GM13977 (cell line): Measurements from ENCODE around the gene TMEM132E.

Experiments
- DNase-seq: peaks from one replicate; pipeline ENCODE4 v3.0.0; 2012; ENCODE audit warnings: low spot score
- CTCF ChIP-seq: IDR thresholded peaks from 2 replicates; pipeline ENCODE4 v1.5.1; 2012; ENCODE audit warnings: mild to moderate bottlenecking, control low read depth; ENCODE audit not compliant: insufficient read depth; ENCODE audit errors: extremely low read depth, missing control alignments
- in situ Hi-C: fragments of 300-500 bp; cut with MboI; formaldehyde crosslinking; loops from one replicate; pipeline ENCODE4 v1.12.0; 2022; ENCODE audit warnings: low sequenced_read_pairs, low pct_unique_long_range_greater_than_20kb, mixed read lengths, inconsistent platforms; ENCODE audit not compliant: unreplicated experiment

TMEM132E gene

GRCh38 chr17:34644941-34645550, 65.7 kb downstream of the TMEM132E start:
- no peak for DNase-seq
- in situ Hi-C loops = no loop called here
- TF ChIP-seq CTCF = no peak

- in situ Hi-C loops = no loop called here
- no peak for TF ChIP-seq CTCF
- DNase-seq = no peak
Measured at GRCh38 chr17:34645594-34645993, 66.2 kb downstream of the TMEM132E start.

- TF ChIP-seq CTCF = no peak
- in situ Hi-C loops = no loop called here
- no peak for DNase-seq
Measured at GRCh38 chr17:34647511-34647910, 68.1 kb downstream of the TMEM132E start.

GRCh38 chr17:34650051-34650750, 70.8 kb downstream of the TMEM132E start:
- no peak for TF ChIP-seq CTCF
- in situ Hi-C loops = no loop called here
- DNase-seq = no peak

- in situ Hi-C loops = no loop called here
- TF ChIP-seq CTCF = no peak
- DNase-seq = no peak
Measured at GRCh38 chr17:34651402-34651811, 72.0 kb downstream of the TMEM132E start.

- no peak for DNase-seq
- no peak for TF ChIP-seq CTCF
- in situ Hi-C loops = no loop called here
Measured at GRCh38 chr17:34652021-34652555, 72.7 kb downstream of the TMEM132E start.
